HG03520 (cell line): ENCODE results near the gene ANO4.

Experiments
- ATAC-seq: cut with Tn5 transposase; IDR thresholded peaks from one replicate; pipeline ENCODE4 v1.9.1; 2021; ENCODE audit warnings: mild to moderate bottlenecking, moderate library complexity; ENCODE audit not compliant: unreplicated experiment

The ANO4 gene

DNA sequence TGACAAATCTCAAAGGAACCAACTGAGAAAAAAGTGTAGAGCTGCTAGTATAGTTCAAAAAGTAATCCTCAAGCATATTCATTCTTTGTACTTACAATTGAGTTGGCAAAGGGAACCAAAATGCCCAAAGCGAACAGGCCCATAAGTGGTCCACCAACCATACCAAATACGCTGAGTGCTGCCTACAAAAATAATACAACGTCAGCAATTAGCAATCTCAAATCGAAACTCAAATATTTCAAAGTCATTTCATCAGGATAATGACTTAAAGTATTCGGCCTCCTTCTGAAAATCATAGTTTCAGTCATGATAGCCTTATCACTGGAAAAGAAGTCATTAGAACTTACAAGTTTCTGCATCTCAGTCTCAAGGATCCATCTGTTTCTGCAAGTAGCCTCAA, 373.4 kb downstream of the ANO4 start:
- ATAC-seq, result no peak

DNA sequence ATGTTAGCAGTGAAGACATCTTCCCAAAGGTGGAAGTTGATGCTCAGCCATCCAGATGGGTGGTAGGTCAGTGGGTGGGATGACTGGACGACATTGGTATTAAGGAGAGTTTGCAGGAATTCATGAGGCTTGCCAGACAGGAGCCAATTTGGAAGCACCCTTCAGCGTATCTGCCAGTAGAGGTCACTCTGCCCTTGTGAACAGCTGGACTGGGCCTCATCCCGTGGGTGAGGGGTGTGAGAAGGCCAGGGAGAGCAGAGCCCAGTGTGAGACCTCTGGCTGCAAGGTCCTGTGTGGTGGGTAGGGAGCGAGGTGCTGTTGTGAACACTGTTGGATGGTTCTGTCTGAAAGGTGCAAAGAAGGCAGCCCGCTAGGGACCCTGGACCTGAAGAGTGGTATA, 377.7 kb downstream of the ANO4 start:
- no peak for ATAC-seq

DNA sequence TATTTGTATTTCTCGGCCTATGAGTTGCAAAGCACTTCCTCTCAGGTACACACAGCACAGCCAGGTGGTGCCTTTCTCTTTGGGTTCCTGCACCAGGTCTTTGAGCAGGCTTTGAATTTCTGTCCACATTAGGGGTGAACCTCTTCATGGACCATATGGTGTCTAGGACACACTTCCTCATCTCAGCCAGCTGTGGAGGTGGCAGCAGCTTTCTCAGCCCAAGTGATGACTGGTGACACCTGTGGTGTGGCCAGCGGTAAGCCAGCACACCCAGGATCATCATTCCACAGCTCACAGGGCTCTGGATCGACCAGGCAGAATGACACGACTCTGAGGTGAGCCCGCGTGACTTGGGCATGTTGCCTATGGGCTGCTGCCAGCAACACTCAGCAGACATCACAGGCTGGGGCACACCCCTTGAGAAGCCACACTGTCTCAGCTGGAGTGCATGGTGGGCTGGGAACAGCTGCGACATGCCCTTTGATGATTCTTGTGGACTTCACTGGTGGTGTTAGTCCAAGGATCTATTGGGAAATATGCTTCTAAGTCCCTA, 378.7 kb downstream of the ANO4 start:
- ATAC-seq, result no peak

DNA sequence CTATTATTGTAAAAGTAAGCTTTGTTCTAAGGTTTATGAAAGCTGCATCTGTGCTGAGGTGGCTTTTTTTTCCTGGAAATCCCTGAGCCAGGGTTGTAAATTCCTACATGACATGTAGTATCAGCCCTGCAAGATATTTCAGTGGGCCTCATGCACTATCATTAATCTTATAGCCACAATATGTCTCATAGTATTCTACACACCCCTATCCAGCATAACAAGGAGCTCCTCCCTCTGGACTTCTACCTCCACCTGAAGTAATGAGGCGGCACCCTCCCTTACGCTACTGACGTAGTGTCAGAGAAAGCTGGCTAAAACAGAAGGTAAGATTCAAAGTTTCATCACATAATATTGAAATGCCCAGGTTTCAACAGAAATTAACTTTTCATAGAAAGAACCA, 380.0 kb downstream of the ANO4 start:
- no peak for ATAC-seq
